Measurements from ENCODE around the gene SCYL1. TPM values are rescaled to one million over a fixed set of nuclear protein-coding genes. Genes with fewer than 3 reads are reported as not detected.

The SCYL1 gene
- total and polyA plus RNA-seq, 2 of the 4 experiments (the other 2 are of a cell fraction), result 96.4 to 150 TPM

DNA sequence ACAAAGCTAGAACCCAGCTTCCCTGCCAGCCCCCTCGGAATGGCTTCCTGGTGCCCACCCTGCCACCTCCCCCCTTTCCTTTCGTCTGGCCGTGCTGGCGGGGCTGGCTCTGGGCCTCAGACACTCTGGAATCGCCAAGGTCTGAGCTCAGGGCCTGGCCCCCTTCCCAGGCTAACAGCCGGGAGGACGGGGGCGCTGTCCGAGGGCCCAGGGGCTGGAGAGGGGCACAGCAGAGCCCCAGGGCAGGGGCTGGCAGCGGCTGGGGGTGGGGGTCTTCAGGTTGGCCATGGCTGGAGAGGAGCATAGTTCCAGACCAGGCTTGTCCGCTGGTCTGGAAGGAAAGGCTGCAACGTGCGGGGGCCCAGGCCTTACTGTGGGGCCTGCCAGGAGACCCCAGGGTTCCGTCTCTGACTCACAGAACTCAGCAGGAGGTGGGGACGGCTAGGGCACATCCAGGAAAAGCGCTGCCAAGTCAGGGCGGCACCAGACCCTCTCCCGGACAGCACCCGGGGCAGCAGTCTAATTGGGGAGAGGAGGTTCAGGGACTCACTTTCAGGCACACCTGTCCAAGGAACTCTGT, 34.1 kb downstream of the SCYL1 start:
- peak overlapping the region; percentile 91 for H3K14ac ChIP-seq (replicated peaks; ENCODE audit: low read depth, low read length)
- H2BK15ac ChIP-seq (ENCODE audit: low read depth, low read length), result peak overlapping the region; percentile 75; the same call in 2 of the 3 replicates
- H4K8ac ChIP-seq (ENCODE audit: low read depth in 2 of 2, low read length in 2 of 2), result peak overlapping the region; percentile 91 to 97
- H3K27me3 ChIP-seq (ENCODE audit: control insufficient read depth, insufficient read depth, low read length), result no peaks in the 10 kb centered on the region
- peak overlapping the region; percentile 96 for H3K4ac ChIP-seq (ENCODE audit: low read depth, low read length)
- no peak overlapping the region for H3K4me3 ChIP-seq (ENCODE audit: insufficient read depth, low read depth, low read length)
- in situ Hi-C loops (cut with MboI; ENCODE audit: low sequenced_read_pairs) (no loop called here), dilution Hi-C loops (cut with HindIII; ENCODE audit: low sequenced_read_pairs, unreplicated experiment) (no loop called here), intact Hi-C loops (cut with micrococcal nuclease) (no loop called here)
- H3K79me1 ChIP-seq (ENCODE audit: low read depth in 1 of 2, low read length in 2 of 2), result peaks cover 16 to 38% of the 10 kb centered on the region in 2 experiments; a peak in 3 of 4 replicates
- peak overlapping the region; percentile 47 for H2BK20ac ChIP-seq (ENCODE audit: low read depth, low read length)
- CTCF ChIA-PET, result interaction anchor here (1.3 kb wide), 1 partner anchor 14 kb away, joined by 4 read pairs; the partner anchor contains the start of gene FAM89B
- POLR2A ChIA-PET (ENCODE audit: unreplicated experiment), result no interaction called here
- H3K18ac ChIP-seq (ENCODE audit: low read depth, low read length), result peak overlapping the region; percentile 87
- H4K5ac ChIP-seq (ENCODE audit: low read depth, low read length), result peak overlapping the region; percentile 99
- no peaks in the 10 kb centered on the region for H3K9me3 ChIP-seq (ENCODE audit: control insufficient read depth, insufficient read depth, low read length)
- 0% methylated on average over 4 of the region's 19 CpGs; no CpG with 5 or more reads in 1 of the 2 experiments for WGBS, 2 experiments (ENCODE audit: extremely low coverage in 2 of 2, insufficient read length in 1 of 2)
- H3K4me1 ChIP-seq (ENCODE audit: control insufficient read depth, insufficient read depth, low read length), result peaks cover 43% of the 10 kb centered on the region
- peak overlapping the region; percentile 57 for H3K9ac ChIP-seq (ENCODE audit: low read depth, low read length)
- TF ChIP-seq MAZ (IDR thresholded peaks at IDR 0.05; ENCODE audit: borderline replicate concordance, low read depth, low read length) (no peak), CTCF (conservative IDR thresholded peaks at IDR 0.05; ENCODE audit: low read depth, low read length) (0 out of 2 replicates have a peak, but pooled peaks have one; percentile 0)
- peak overlapping the region; percentile 75 for H2BK120ac ChIP-seq (ENCODE audit: low read depth, low read length)
- BruUV-seq (replicated peaks), result no TSS peak
- H2AK9ac ChIP-seq (replicated peaks; ENCODE audit: low read depth, low read length, poor library complexity), result peak overlapping the region; percentile 99
- peak overlapping the region; percentile 85 for H2AFZ ChIP-seq (replicated peaks; ENCODE audit: low read length, poor library complexity)
- H3K23ac ChIP-seq (ENCODE audit: low read depth, low read length), result peak overlapping the region; percentile 49; the same call in 1 of the 2 replicates
- H3K9me1 ChIP-seq (ENCODE audit: insufficient read depth, low read length), result peaks cover 25% of the 10 kb centered on the region
- ATAC-seq (ENCODE audit: low read depth) (0 out of 2 replicates have a peak, but pooled peaks have one; percentile 0), DNase-seq (peak; percentile 33)
- peak overlapping the region; percentile 92 for H2AK5ac ChIP-seq (ENCODE audit: low read depth, low read length)
- 0 out of 2 replicates have a peak overlapping the region, but pooled peaks have one; percentile 63 for H3K56ac ChIP-seq (ENCODE audit: extremely low read depth, insufficient read depth, low read length)
- peak overlapping the region; percentile 93 for H4K91ac ChIP-seq (ENCODE audit: insufficient read depth, low read depth, low read length)
- H3K36me3 ChIP-seq (ENCODE audit: control insufficient read depth, insufficient read depth, low read length), result no peaks in the 10 kb centered on the region
- peak overlapping the region; percentile 58 for H3K4me2 ChIP-seq (ENCODE audit: low read depth, low read length)
- H3K27ac ChIP-seq (ENCODE audit: insufficient read depth, low read length), result peak overlapping the region; percentile 87
- H4K20me1 ChIP-seq (ENCODE audit: insufficient read depth, low read length), result peaks cover 12% of the 10 kb centered on the region; the same call in 1 of the 2 replicates
- peak overlapping the region; percentile 71 for H2BK5ac ChIP-seq (ENCODE audit: low read depth, low read length, poor library complexity, severe bottlenecking)

All from IMR-90 (cell line).